BJ (cell line): ENCODE measurements around the gene ZYX. TPM values are rescaled to one million over a fixed set of nuclear protein-coding genes. Genes with fewer than 3 reads are reported as not detected.

Source experiments
- CTCF ChIA-PET: fragments of 350-600 bp; formaldehyde crosslinking; extraction: SDS; loops from one replicate; lab custom pipeline; 2021; ENCODE audit warnings: antibody characterized with exemption, inconsistent platforms; lab: Yijun Ruan, JAX
- POLR2A ChIA-PET: fragments of 300-600 bp; sonication (Branson Sonifier 250); formaldehyde crosslinking; extraction: SDS; loops from one replicate; lab custom pipeline; 2021; ENCODE audit warnings: antibody characterized with exemption; lab: Charles Lee
- DNase-seq: peaks from one replicate; pipeline ENCODE4 v3.0.0-alpha.2; 2011; ENCODE audit warnings: low read depth
- H3K27me3 ChIP-seq: 2 replicates; pipeline ENCODE4 v1.6.0; 2011; ENCODE audit warnings: low read length; ENCODE audit not compliant: control insufficient read depth, insufficient read depth
- H3K36me3 ChIP-seq: 2 replicates; pipeline ENCODE4 v1.5.1; 2011; ENCODE audit warnings: low read length; ENCODE audit not compliant: control insufficient read depth, insufficient read depth
- H3K4me3 ChIP-seq: 2 replicates; pipeline ENCODE4 v1.5.1; 2011; ENCODE audit warnings: low read depth, mild to moderate bottlenecking, control low read depth, low read length
- polyA plus RNA-seq: library from polyadenylated mRNA; depleted of rRNA; stranded (reverse); fragments of >200 nt; gene quantifications from 2 replicates; pipeline ENCODE4 v1.2.3, GENCODE V29; 2011
- TF ChIP-seq, protein P1 (sequence below): IDR thresholded peaks from 2 replicates; pipeline ENCODE4 v1.5.1; 2011; ENCODE audit warnings: low read depth, mild to moderate bottlenecking, control low read depth, inconsistent platforms, low read length, moderate library complexity; ENCODE audit not compliant: insufficient read depth

ZYX gene
- polyA plus RNA-seq, 1 experiment: 69.9 TPM

DNA sequence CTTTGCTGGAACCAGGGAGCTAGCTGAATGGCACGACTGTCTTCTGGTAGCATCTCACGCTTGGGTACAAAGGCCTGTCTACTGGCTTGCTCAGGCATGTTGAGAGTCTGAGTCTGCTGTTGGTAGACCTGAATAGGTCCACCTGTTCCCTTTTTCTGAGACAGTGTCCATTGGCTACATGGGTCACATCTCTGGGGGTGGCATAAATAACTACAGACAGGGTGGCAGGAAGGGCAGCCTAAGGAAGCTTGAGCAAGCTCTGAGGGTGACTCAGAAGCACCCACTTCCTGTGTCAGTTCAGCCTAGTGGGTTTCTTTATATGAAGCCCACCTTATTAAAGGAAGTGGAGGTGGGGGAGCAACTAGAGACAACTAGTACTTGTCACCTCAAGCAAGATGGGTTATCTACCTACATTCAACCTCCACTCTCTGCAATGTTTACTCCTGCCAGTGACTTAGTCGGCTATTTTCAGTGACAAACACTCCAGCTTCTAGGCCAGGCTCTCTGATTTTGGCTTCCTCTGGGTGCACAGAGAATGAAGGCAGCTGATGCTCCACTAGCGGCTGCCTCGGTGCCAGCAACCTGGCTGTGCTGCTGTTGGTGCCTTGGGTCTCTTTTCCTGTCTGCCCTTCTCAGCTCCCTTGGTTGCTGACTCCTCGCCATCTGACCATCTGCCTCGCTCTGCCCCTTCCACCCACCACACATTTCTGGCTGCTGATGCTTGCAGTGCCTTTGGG lies 5.7 kb upstream of the ZYX start:
- Histone ChIP-seq H3K4me3 (no peak overlapping the region), H3K36me3 (no peaks in the 10 kb centered on the region), H3K27me3 (no peaks in the 10 kb centered on the region)
- no peak for DNase-seq
- POLR2A ChIA-PET: no interaction called here
- CTCF ChIA-PET: interaction anchor here (0.6 to 2.1 kb wide), 4 partner anchors 9 to 40 kb away, joined by 3 to 8 read pairs (median 3); no protein-coding TSS in a partner anchor
- TF ChIP-seq, protein P1, sequence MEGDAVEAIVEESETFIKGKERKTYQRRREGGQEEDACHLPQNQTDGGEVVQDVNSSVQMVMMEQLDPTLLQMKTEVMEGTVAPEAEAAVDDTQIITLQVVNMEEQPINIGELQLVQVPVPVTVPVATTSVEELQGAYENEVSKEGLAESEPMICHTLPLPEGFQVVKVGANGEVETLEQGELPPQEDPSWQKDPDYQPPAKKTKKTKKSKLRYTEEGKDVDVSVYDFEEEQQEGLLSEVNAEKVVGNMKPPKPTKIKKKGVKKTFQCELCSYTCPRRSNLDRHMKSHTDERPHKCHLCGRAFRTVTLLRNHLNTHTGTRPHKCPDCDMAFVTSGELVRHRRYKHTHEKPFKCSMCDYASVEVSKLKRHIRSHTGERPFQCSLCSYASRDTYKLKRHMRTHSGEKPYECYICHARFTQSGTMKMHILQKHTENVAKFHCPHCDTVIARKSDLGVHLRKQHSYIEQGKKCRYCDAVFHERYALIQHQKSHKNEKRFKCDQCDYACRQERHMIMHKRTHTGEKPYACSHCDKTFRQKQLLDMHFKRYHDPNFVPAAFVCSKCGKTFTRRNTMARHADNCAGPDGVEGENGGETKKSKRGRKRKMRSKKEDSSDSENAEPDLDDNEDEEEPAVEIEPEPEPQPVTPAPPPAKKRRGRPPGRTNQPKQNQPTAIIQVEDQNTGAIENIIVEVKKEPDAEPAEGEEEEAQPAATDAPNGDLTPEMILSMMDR: no peak

DNA sequence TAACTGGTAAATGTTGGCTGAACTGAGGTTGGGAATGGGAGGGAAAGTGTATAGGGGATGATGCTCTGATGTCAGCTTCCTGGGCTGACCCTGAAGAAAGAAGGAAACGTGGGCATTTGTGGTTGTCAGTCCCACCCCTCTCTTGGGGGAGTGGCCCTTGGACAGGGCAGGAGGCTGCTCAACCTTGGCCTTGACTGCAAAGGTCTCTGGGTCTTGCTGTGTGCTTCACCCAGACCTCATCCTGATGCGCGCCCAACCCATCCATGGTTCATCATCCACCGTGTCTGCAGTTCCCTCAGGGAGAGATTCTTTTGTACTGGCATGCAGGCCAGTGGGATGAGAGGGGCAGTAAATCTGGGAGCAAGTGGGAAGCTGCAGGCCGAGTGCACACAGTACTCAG lies 4.7 kb upstream of the ZYX start:
- TF ChIP-seq, protein P1: no peak
- ChIA-PET POLR2A (no interaction called here), CTCF (interaction anchor here (2.1 kb wide), 1 partner anchor 12 kb away, joined by 8 read pairs; no protein-coding TSS in a partner anchor)
- Histone ChIP-seq H3K4me3 (no peak overlapping the region), H3K36me3 (no peaks in the 10 kb centered on the region), H3K27me3 (no peaks in the 10 kb centered on the region)
- no peak for DNase-seq

DNA sequence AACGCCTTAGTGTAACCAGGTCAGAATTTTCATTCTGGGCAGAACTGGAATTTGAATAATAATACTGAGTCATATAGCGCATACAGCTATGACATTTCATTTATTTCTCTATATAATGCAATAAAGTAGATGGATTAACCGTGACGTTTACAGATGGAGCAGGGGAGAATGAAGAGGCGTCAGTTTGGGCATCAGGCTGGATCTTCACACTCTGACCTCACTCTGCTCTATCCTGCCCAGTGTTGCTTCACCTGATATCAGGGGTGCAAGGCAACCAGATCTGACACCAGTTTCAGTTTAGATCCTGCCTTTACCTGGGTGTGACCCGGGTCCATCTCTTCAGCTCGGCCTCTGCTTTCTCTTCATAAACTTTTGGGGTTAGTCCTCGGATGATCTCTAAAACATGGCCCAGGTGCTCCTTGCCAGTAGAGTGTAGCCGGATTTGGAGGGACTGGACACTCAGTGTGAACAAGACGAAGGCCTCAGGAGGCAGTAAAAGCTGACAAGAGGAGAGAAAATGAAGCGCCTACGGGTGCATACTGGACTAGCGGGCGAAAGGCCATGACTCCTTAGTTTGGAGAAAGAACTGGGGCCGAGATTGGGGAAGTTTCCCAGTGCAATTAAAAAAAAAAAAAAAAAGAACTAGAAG lies 1.4 kb upstream of the ZYX start:
- peaks cover 12% of the 10 kb centered on the region for H3K36me3 ChIP-seq
- DNase-seq: no peak
- no peaks in the 10 kb centered on the region for H3K27me3 ChIP-seq
- ChIA-PET CTCF (interaction anchor here (0.8 to 3.4 kb wide), 19 partner anchors 10 to 140 kb away, joined by 3 to 30 read pairs (median 4); partner anchors contain the start of gene EPHA1), POLR2A (interaction anchor here (0.5 to 1.0 kb wide), 5 partner anchors 11 to 363 kb away, joined by 3 to 16 read pairs (median 3); no protein-coding TSS in a partner anchor)
- TF ChIP-seq, protein P1: no peak
- peak overlapping the region; percentile 85 for H3K4me3 ChIP-seq

DNA sequence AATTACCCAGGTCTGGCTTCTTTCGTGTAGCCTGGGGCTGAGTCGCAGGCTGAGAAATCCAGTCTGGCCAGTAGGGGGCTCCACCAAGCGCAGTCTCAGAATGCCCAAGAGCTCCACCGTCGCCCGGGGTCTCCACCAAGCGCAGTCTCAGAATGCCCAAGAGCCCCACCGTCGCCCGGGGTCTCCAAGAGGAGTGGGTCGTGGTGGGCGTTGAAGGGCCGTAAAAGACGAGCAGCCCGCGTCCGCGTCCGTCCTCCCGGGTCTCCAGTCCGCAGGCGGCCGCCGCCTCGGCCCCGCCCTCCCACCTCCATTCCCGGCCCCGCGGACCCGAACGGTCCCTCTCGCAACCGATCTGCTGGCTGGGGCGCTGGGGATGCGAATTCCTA lies 892 bp upstream of the ZYX start:
- H3K36me3 ChIP-seq: peaks cover 15% of the 10 kb centered on the region
- no peaks in the 10 kb centered on the region for H3K27me3 ChIP-seq
- peak; percentile 40 for DNase-seq
- POLR2A ChIA-PET: interaction anchor here (0.5 to 1.0 kb wide), 5 partner anchors 11 to 364 kb away, joined by 3 to 16 read pairs (median 3); no protein-coding TSS in a partner anchor
- TF ChIP-seq, protein P1: peak; percentile 93
- CTCF ChIA-PET: interaction anchor here (0.6 to 3.4 kb wide), 22 partner anchors 10 to 367 kb away, joined by 3 to 30 read pairs (median 4); partner anchors contain the start of genes CASP2 and EPHA1
- H3K4me3 ChIP-seq: peak overlapping the region; percentile 85
